ENCODE measurements around the gene COL28A1. TPM values are rescaled to one million over a fixed set of nuclear protein-coding genes. Genes with fewer than 3 reads are reported as not detected.

Gene COL28A1
- total RNA-seq, 1 donor from 2014 or later: 8.1 TPM

DNA sequence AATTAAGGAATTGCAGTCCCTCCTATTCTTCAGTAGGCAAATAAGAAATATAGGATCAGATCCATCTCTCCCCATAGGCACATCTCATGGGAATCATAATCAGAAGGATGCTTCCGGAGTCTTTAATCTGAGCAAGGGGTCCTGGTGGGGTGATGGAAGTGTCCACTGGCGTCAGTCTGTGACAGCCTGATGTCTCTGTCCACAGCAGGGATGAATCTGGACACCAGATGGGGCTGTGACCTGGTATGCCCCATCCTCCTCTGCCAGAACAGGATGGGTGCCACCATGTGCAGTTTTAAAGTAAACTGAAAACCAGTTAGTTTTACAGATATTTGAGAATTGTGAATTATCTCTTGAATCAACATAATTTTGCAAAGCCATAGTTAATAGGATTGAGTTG, 204.7 kb downstream of the COL28A1 start:
- no peak for DNase-seq

DNA sequence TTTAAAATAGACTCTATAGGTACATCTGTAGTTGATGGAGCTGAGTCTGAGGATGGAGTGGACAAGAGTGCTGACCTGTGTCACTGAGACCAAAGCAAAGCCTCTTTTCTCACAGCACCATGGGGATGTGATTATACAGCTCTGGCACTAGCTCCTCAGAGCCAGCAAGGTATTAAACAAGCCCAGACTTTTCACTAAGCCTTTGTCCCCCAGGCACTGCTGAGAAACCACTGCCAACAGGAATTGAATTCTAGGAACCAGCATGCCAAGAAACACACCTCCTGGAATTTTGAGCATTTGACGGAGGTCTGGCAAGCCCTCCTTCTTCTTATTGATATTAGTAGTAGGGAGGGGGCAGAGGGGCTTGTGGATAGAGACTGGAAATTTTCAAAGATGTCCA, 206.3 kb downstream of the COL28A1 start:
- DNase-seq: peak; percentile 64

DNA sequence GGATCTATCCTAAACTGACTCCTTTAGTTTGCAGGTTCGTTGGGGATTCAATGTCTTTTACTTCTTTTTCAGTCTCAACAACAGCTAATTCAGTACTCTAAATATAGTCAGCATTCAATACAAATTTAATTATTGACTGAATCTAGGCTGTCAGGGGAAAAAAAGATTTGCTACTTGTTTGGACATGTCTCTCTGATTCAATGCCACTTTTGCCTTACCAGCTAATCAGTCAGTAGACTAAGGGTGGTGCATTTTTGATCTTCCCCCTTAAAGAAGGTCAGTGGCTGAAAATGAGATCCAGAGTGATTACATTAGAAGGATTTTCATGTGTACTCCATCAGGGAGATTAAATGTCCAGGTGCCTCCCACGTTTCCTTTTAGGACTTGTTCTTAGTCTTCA, 208.2 kb downstream of the COL28A1 start:
- no peak for DNase-seq

DNA sequence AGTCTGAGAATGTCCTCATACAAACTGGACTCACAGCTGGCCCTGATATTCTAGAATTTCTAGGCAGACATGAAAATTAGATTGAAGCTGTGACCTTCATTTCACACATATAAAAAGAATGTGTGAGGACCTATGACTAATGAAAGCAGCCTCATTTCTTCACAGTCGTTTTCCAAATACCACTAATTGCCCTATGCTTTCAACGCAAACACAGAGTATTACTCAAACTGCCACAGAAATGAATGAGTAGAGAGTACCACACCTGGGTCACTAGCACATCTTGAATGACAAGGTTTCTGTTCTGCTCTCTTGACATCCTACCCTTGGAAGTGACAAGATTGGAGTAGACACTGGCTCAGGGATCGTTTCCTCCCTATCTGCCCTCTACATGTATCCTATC, 211.0 kb downstream of the COL28A1 start:
- DNase-seq: no peak

DNA sequence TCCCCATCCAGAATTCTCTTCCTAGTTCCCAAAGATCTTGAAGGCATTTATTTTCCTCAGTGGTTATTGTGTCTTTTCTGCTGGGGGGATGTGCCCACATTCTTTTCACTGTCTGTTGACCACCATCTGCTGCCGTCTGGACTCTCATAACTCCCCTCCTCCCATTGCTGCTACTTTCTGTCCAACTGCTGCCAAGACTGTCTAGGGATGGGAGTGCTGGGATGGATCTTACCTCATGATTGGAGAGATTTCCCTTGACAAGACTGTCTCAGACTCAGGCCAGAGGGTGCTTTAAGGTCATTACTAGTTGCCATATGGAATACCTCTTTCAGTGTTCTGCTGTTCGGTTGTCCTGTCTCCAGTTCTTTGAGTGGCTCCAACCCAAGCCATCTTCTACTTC, 211.8 kb downstream of the COL28A1 start:
- DNase-seq: no peak

DNA sequence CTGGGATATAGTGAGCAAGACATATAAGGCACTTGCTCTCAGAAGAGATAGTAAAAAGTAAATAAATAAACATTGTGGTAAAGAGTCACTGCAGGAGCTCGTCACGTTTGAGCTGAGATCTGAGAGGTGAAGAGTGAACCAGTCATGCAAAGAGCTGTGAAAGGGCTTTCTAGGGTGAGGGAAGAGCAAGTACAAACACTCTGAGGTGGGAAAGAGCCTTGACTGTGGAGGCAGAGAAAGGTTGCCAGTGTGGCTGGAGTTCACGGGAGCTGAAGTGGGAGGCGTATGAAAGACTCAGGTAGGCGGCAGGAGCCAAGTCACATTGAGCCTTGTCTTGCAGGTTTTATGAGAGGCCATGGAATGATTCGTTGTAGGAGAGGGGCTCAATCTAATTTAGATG, 212.3 kb downstream of the COL28A1 start:
- no peak for DNase-seq

DNA sequence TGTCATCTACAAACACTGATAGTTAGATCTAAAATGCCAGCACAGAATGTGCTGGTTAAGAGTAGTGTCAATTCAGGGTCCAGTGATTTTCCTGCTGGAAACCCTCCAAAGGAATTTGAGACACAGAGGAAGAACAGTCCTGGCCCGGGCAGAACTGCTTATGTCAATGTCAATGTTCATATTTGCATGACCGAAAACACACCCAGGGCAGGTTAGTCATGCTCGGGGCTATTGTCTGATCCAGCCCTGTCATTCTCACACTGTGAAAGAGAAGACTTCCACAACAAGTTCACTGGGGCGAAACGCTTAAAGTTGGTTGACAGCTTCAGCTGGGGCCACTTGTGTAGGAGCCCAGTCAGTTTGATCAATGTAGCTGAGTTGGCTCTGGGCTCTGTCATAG, 214.0 kb downstream of the COL28A1 start:
- DNase-seq: peak; percentile 65

DNA sequence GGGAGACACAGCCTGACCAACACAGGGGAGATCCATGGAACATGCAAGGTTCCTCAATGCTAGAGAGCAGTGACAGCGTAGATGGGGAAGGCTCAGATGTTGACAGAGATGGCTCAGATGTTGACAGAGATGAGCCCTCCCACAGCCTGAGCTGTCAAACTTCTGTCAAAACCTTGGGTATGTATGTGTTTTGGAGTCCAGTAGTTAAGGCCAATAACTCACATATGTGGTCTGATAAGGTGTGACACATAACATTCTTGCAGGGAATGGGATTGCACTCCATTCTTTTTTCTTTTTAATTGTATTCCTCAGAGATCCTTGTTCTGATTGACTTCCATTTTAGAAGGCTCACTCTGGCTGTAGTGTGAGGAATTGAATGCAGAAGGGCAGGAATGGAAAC, 217.1 kb downstream of the COL28A1 start:
- DNase-seq: no peak

DNA sequence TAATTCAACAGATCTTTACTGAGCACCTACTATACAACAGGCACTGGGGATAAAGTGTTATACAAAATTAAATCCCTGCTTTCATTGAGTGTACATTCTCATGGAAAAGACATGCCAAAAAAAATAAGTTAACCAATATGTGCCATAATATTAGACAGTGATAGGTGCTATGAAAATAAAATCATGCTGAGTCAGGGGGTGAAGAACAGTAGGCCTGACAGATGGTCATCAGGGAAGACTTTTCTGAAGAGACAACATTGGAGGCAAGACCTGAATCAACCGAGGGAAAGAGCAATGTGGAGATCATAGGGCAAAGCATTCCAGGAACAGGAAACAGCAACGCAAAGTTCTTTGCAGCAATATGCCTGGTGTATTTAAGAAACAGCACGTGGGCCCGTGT, 217.8 kb downstream of the COL28A1 start:
- DNase-seq: no peak

DNA sequence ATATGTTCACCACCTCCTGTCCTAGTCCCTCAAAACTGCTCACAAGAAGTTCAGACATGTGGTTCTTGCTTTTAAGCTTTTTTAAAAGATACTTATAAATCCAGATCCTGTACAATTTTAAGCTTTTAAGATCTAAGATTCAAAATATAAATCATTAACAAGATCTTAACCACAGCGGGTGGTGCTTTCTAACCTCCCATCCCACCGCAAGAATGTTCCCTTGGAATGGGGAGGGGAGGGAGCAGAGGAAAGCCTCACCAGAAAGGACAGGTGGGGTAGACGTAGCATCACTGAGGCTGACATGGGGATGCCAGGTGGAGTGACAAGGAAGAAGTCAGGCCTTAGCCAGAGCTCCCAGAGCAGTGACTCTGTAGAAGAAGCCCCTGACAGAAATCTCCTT, 219.8 kb downstream of the COL28A1 start:
- no peak for DNase-seq

DNA sequence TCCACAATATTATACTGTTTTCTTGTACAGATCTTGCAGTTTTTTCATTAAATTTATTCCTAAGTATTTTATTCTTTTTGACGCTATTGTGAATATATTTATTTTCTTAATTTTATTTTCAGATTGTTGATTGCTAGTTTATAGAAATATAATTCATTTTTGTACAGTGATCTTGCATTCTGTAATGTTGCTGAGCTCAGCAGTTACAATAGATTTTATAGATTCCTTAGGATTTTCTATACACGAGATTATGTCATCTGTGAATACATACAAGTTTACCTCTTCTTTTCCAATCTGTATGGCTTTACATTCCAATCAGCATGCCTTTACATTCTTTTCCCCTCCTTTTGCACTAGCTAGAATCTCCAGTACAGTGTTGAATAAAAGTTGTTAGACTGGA, 223.3 kb downstream of the COL28A1 start:
- DNase-seq: no peak

DNA sequence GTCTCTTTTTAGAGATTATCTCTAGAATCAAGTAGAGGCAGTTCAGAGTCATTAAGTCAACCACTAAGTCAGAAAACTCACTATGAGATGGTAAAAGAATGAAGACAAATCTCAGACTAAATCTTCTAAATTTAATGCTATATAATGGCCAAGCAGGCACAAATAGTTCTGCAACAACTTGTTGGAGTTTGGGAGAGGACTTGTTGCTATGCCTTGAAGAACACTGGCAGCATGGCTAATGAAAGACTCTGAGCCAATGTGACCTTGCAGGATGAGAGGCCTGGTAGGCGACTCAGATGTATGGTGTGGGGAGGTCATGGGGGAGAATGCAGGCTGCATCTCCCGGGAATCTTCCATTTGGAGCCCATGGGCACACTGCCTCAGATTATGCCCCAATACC, 224.7 kb downstream of the COL28A1 start:
- no peak for DNase-seq

DNA sequence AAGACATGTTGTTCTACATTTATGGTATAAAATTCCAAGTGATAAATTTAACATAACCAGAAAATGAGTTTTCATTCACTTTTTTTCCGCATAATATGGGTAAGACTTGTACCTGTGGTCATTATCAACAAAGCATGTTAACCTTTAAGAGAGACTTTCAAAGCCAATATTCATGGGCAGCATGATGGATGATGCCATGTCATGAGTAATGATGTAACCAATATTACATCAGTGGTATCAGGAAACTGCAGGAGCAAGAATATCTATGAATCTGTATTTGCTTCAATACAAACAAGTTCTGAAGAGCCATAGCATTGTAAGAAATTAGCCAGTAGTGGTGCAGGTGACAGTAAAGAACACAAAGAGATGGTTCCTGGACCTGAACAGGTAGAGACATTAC, 226.5 kb downstream of the COL28A1 start:
- no peak for DNase-seq

Other genes starting within 250 kb of the COL28A1 start
- 84.6 TPM for gene MIOS, start 31.0 kb upstream of the COL28A1 start, total RNA-seq
- 11.9 TPM for gene UMAD1, start 104.9 kb upstream of the COL28A1 start, total RNA-seq
- 29.3 TPM for gene RPA3, start 182.7 kb upstream of the COL28A1 start, total RNA-seq

All from tongue (tissue), 2 donors.